ENCODE data around the gene RAB7B. TPM values are rescaled to one million over a fixed set of nuclear protein-coding genes. Genes with fewer than 3 reads are reported as not detected.

RAB7B gene
- total and polyA plus RNA-seq, 9 of the 15 experiments (the other 6 are each of a cell fraction or from before 2014, with no cell fraction given), result 0.03 to 0.29 (median 0.07) TPM; not detected in 4

- TF ChIP-seq PRDM10 (IDR thresholded peaks at IDR 0.05; ENCODE audit: partially characterized antibody) (no peak), ZBTB9 (CRISPR knock-in tag; IDR thresholded peaks at IDR 0.05) (no peak), POLR2H (tag; IDR thresholded peaks at IDR 0.05; ENCODE audit: low read depth) (no peak), ZNF785 (CRISPR knock-in tag; IDR thresholded peaks at IDR 0.05) (no peak)
These were observed 22.2 kb upstream of the RAB7B start (continued) for GRCh38 chr1:206025283-206025820.

GRCh38 chr1:206023695-206024094, 20.5 kb upstream of the RAB7B start, which contains the start of gene CTSE:
CTSE (minus strand) TSS chr1:206023895; CDS start chr1:206023791, 104 bp downstream.
- Histone ChIP-seq H3K27ac (ENCODE audit: extremely low read depth, low read depth, low read length) (no peak within 1 kb of the TSS), H3K4me1 (replicated peaks in 1 of 2; ENCODE audit: control insufficient read depth in 2 of 2, insufficient read depth in 2 of 2, low read length in 2 of 2) (no peaks in the 10 kb centered on the region; a peak in 1 of 5 replicates), H3K9me3 (replicated peaks; ENCODE audit: control insufficient read depth, insufficient read depth, low read depth, low read length) (no peaks in the 10 kb centered on the region), H3K4me3 (no peak within 1 kb of the TSS), H3K79me2 (ENCODE audit: control insufficient read depth, insufficient read depth, low read length) (no peaks in the 10 kb centered on the region), H3K9ac (ENCODE audit: insufficient read depth in 1 of 2, low read depth in 2 of 2, low read length in 2 of 2) (no peak within 1 kb of the TSS), H3K27me3 (ENCODE audit: control insufficient read depth in 2 of 2, insufficient read depth in 2 of 2, low read length in 2 of 2) (peaks cover 19 to 57% of the 10 kb centered on the region in 2 experiments), H3K36me3 (ENCODE audit: control insufficient read depth, insufficient read depth, low read length) (no peaks in the 10 kb centered on the region), H3K9me1 (ENCODE audit: control insufficient read depth, insufficient read depth, low read length) (no peaks in the 10 kb centered on the region), H4K20me1 (replicated peaks; ENCODE audit: control insufficient read depth, insufficient read depth, low read length) (peaks cover 4% of the 10 kb centered on the region; the same call in 1 of the 2 replicates), H3K4me2 (ENCODE audit: insufficient read depth, low read length) (no peak within 1 kb of the TSS), H2AFZ (ENCODE audit: low read depth, low read length) (no peak within 1 kb of the TSS)
- in situ Hi-C loops (cut with MboI) (no loop called here), intact Hi-C loops (cut with micrococcal nuclease) (no loop called here)
- POLR2A ChIA-PET, result interaction anchor here (0.6 to 1.4 kb wide), 4 partner anchors 9 to 213 kb away, joined by 3 to 4 read pairs (median 3); no protein-coding TSS in a partner anchor
- CTCF ChIA-PET (ENCODE audit: low intra/inter-chr PET ratio), result no interaction called here
- WGBS (ENCODE audit: insufficient coverage, low coverage, missing lambda C conversion rate), result 3% methylated on average over 11 of the region's 11 CpGs
- ATAC-seq (0 out of 3 replicates have a peak, but pooled peaks have one; percentile 31), FAIRE-seq (no peak), DNase-seq (ENCODE audit: extremely low read depth in 1 of 4, low spot score in 3 of 4) (no peak)
- BruUV-seq (replicated peaks), result no TSS peak
- TF ChIP-seq L3MBTL2 (IDR thresholded peaks at IDR 0.05) (no peak), BCOR (IDR thresholded peaks at IDR 0.05) (no peak)
- TF ChIP-seq, protein P1, sequence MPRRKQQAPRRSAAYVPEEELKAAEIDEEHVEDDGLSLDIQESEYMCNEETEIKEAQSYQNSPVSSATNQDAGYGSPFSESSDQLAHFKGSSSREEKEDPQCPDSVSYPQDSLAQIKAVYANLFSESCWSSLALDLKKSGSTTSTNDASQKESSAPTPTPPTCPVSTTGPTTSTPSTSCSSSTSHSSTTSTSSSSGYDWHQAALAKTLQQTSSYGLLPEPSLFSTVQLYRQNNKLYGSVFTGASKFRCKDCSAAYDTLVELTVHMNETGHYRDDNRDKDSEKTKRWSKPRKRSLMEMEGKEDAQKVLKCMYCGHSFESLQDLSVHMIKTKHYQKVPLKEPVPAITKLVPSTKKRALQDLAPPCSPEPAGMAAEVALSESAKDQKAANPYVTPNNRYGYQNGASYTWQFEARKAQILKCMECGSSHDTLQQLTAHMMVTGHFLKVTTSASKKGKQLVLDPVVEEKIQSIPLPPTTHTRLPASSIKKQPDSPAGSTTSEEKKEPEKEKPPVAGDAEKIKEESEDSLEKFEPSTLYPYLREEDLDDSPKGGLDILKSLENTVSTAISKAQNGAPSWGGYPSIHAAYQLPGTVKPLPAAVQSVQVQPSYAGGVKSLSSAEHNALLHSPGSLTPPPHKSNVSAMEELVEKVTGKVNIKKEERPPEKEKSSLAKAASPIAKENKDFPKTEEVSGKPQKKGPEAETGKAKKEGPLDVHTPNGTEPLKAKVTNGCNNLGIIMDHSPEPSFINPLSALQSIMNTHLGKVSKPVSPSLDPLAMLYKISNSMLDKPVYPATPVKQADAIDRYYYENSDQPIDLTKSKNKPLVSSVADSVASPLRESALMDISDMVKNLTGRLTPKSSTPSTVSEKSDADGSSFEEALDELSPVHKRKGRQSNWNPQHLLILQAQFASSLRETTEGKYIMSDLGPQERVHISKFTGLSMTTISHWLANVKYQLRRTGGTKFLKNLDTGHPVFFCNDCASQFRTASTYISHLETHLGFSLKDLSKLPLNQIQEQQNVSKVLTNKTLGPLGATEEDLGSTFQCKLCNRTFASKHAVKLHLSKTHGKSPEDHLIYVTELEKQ (CRISPR knock-in tag; IDR thresholded peaks at IDR 0.05), result no peak
- TF ChIP-seq, protein P2, sequence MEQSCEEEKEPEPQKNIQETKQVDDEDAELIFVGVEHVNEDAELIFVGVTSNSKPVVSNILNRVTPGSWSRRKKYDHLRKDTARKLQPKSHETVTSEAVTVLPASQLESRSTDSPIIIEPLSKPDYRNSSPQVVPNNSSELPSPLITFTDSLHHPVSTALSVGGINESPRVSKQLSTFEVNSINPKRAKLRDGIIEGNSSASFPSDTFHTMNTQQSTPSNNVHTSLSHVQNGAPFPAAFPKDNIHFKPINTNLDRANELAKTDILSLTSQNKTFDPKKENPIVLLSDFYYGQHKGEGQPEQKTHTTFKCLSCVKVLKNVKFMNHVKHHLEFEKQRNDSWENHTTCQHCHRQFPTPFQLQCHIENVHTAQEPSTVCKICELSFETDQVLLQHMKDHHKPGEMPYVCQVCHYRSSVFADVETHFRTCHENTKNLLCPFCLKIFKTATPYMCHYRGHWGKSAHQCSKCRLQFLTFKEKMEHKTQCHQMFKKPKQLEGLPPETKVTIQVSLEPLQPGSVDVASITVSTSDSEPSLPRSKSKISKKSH (CRISPR knock-in tag; IDR thresholded peaks at IDR 0.05), result no peak
